HCT116 (cell line): ENCODE measurements around the gene ITIH4. TPM values are rescaled to one million over a fixed set of nuclear protein-coding genes. Genes with fewer than 3 reads are reported as not detected.

Experiments used
- ATAC-seq: fragments of 200-7000 bp; cut with Tn5 transposase; 2 replicates; pipeline ENCODE4 v1.9.1; 2020; ENCODE audit warnings: mild to moderate bottlenecking, moderate library complexity
- Bru-seq: library from RNA; stranded (reverse); fragments of 400-500 nt; gene quantifications from one replicate; lab custom pipeline; 2021; lab: Mats Ljungman, UMichigan
- BruChase-seq, 2 experiments: library from RNA; stranded (reverse); fragments of 400-500 nt; gene quantifications; one replicate each; lab custom pipeline; 2021; lab: Mats Ljungman, UMichigan
- BruUV-seq: library from RNA; stranded (reverse); fragments of 400-500 nt; replicated peaks from 2 replicates; lab custom pipeline; 2021; lab: Mats Ljungman, UMichigan
- CTCF ChIA-PET: fragments of 300-600 bp; sonication (Branson Sonifier 250); formaldehyde crosslinking; loops from one replicate; lab custom pipeline; 2021; ENCODE audit warnings: antibody characterized with exemption; lab: Charles Lee
- POLR2A ChIA-PET: fragments of 300-600, 350-600 bp; sonication (Branson Sonifier 250); formaldehyde crosslinking; loops from one replicate; lab custom pipeline; 2021; ENCODE audit warnings: antibody characterized with exemption; lab: Charles Lee
- RAD21 ChIA-PET, 2 experiments: fragments of 300-600 bp; sonication (Branson Sonifier 250); formaldehyde crosslinking; loops; one replicate each; lab custom pipeline; 2023; ENCODE audit warnings: low total read pairs in 2 of 2; ENCODE audit not compliant: uncharacterized antibody in 2 of 2, unreplicated experiment in 2 of 2, low non-redundant PET in 1 of 2; lab: Charles Lee
- DNase-seq: peaks from one replicate; pipeline ENCODE4 v3.0.0-alpha.2; 2010; ENCODE audit warnings: low read depth, low spot score
- H2AFZ ChIP-seq: fragments of 200-600 bp; shearing (Covaris generic), sonication (generic); 2 replicates; pipeline ENCODE4 v1.6.1; 2017; ENCODE audit warnings: low read depth, mixed run types, mixed read lengths, antibody characterized with exemption, low read length; ENCODE audit not compliant: poor library complexity, severe bottlenecking
- H3K27ac ChIP-seq: 2 replicates; pipeline ENCODE4 v1.5.1; 2012; ENCODE audit warnings: low read depth, low read length
- H3K27me3 ChIP-seq: fragments of 200-600 bp; sonication (generic); 2 replicates; pipeline ENCODE4 v1.6.1; 2016; ENCODE audit warnings: mixed run types, low read length, mixed read lengths; ENCODE audit not compliant: insufficient read depth
- H3K36me3 ChIP-seq, 2 experiments: fragments of 200-500 bp in 1 of 2; fragments of 200-600 bp in 1 of 2; sonication (Bioruptor generic) in 1 of 2; sonication (generic) in 1 of 2; 2 replicates each; pipeline versions ENCODE4 v1.5.1 to v1.6.1; 2014 to 2016; ENCODE audit warnings: low read length in 2 of 2, inconsistent platforms in 1 of 2, mixed read lengths in 1 of 2, mixed run types in 1 of 2; ENCODE audit not compliant: insufficient read depth in 2 of 2, control insufficient read depth in 1 of 2
- H3K4me1 ChIP-seq, 2 experiments: fragments of 200-600 bp in 1 of 2; sonication (generic) in 1 of 2; 2 replicates each; pipeline versions ENCODE4 v1.5.1 to v1.6.1; 2012 to 2017; ENCODE audit warnings: low read length in 2 of 2, inconsistent platforms in 1 of 2, mild to moderate bottlenecking in 1 of 2, mixed read lengths in 1 of 2, mixed run types in 1 of 2, moderate library complexity in 1 of 2; ENCODE audit not compliant: insufficient read depth in 2 of 2, control insufficient read depth in 1 of 2
- H3K4me2 ChIP-seq: fragments of 200-600 bp; sonication (generic); 2 replicates; pipeline ENCODE4 v1.6.1; 2017; ENCODE audit warnings: mixed run types, low read length, mixed read lengths
- H3K4me3 ChIP-seq, 2 experiments: fragments of 200-600 bp in 1 of 2; sonication (generic) in 1 of 2; replicated peaks in 1 of 2; 2 replicates each; pipeline ENCODE4 v1.5.1; 2011 to 2016; ENCODE audit warnings: low read length in 2 of 2, control low read depth in 1 of 2, low read depth in 1 of 2, mild to moderate bottlenecking in 1 of 2, mixed read lengths in 1 of 2, mixed run types in 1 of 2
- H3K79me2 ChIP-seq: fragments of 200-600 bp; sonication (generic); 2 replicates; pipeline ENCODE4 v1.6.1; 2017; ENCODE audit warnings: mild to moderate bottlenecking, mixed run types, low read length, moderate library complexity, mixed read lengths; ENCODE audit not compliant: insufficient read depth
- H3K9ac ChIP-seq: fragments of 200-600 bp; sonication (generic); 2 replicates; pipeline ENCODE4 v1.6.1; 2016; ENCODE audit warnings: low read length, mixed read lengths
- H3K9me2 ChIP-seq: fragments of 200-600 bp; sonication (generic), shearing (Covaris generic); 2 replicates; pipeline ENCODE4 v1.6.1; 2017; ENCODE audit warnings: mixed run types, mild to moderate bottlenecking, moderate library complexity; ENCODE audit not compliant: insufficient read depth
- H3K9me3 ChIP-seq, 2 experiments: fragments of 200-500 bp in 1 of 2; fragments of 200-600 bp in 1 of 2; sonication (Bioruptor generic) in 1 of 2; sonication (generic) in 1 of 2; 2 replicates each; pipeline ENCODE4 v1.6.1; 2014 to 2017; ENCODE audit warnings: low read length in 2 of 2, mixed read lengths in 2 of 2, inconsistent platforms in 1 of 2, low read depth in 1 of 2, mild to moderate bottlenecking in 1 of 2, mixed run types in 1 of 2, moderate library complexity in 1 of 2; ENCODE audit not compliant: control insufficient read depth in 1 of 2, insufficient read depth in 1 of 2
- H4K20me1 ChIP-seq: fragments of 200-600 bp; sonication (generic), shearing (Covaris generic); 2 replicates; pipeline ENCODE4 v1.6.1; 2017; ENCODE audit warnings: mixed run types, mild to moderate bottlenecking, moderate library complexity; ENCODE audit not compliant: insufficient read depth
- ATF3 ChIP-seq: IDR thresholded peaks from 2 replicates; pipeline ENCODE4 v1.6.1; 2012
- EZH2 ChIP-seq: fragments of 200-600 bp; sonication (generic); IDR thresholded peaks from 2 replicates; pipeline ENCODE4 v1.6.1; 2017; ENCODE audit warnings: antibody characterized with exemption, mixed run types
- SIN3A ChIP-seq: IDR thresholded peaks from 2 replicates; pipeline ENCODE4 v1.6.1; 2012; ENCODE audit warnings: low read depth
- SP1 ChIP-seq: IDR thresholded peaks from 2 replicates; pipeline ENCODE4 v1.6.1; 2012; ENCODE audit warnings: low read depth
- YY1 ChIP-seq: IDR thresholded peaks from 2 replicates; pipeline ENCODE4 v1.6.1; 2011; ENCODE audit warnings: low read length, low read depth, moderate library complexity, mild to moderate bottlenecking; ENCODE audit not compliant: insufficient replicate concordance; ENCODE audit errors: extremely low read depth
- ZBTB33 ChIP-seq: IDR thresholded peaks from 2 replicates; pipeline ENCODE4 v1.6.1; 2011; ENCODE audit warnings: mild to moderate bottlenecking, low read length, moderate library complexity; ENCODE audit not compliant: insufficient replicate concordance; ENCODE audit errors: extremely low read depth
- intact Hi-C: fragments of 100-400 bp; cut with micrococcal nuclease; formaldehyde crosslinking; loops from 2 replicates; pipeline ENCODE4 v1.10.0; 2022
- long read RNA-seq: library from polyadenylated mRNA; unstranded; transcript quantifications from one replicate; pipeline ENCODE4 v2.0.0, GENCODE V29; 2021; ENCODE audit not compliant: unreplicated experiment
- polyA plus RNA-seq: library from polyadenylated mRNA; unstranded; fragments of >200 nt; gene quantifications from 2 replicates; pipeline ENCODE4 v1.2.1, GENCODE V29; 2012; ENCODE audit warnings: missing spikeins
- total RNA-seq: library from RNA; stranded (reverse); gene quantifications from one replicate; pipeline ENCODE4 v1.2.1, GENCODE V29; 2021; ENCODE audit not compliant: unreplicated experiment

The ITIH4 gene
- total RNA-seq (4.1 TPM), Bru-seq, nascent RNA (percentile 44 among the genes with signal in this experiment), BruChase-seq, experiment 1, labeled RNA remaining after a 6-hour chase (percentile 51 among the genes with signal in this experiment), BruChase-seq, experiment 2, labeled RNA remaining after a 2-hour chase (percentile 41 among the genes with signal in this experiment)
- polyA plus RNA-seq: 1.0 and 3.4 TPM in 2 replicates
- long read RNA-seq, partial matches to known transcripts: 0 of 2 reads
- long read RNA-seq, other reads (novel, unspliced or antisense): 2 of 2 reads

- Histone ChIP-seq H3K9me2 (no peaks in the 10 kb centered on the region), H3K4me2 (peak within 1 kb of the TSS; percentile 77), H4K20me1 (no peaks in the 10 kb centered on the region), H2AFZ (no peak within 1 kb of the TSS), H3K36me3 (no peaks in the 10 kb centered on the region), H3K4me3 (peak within 1 kb of the TSS in 1 of 2 experiments; percentile 32; a peak in 2 of 4 replicates), H3K27me3 (no peaks in the 10 kb centered on the region), H3K9me3 (no peaks in the 10 kb centered on the region), H3K27ac (peak within 1 kb of the TSS; percentile 21; the same call in 1 of the 2 replicates), H3K4me1 (peaks cover 20 to 22% of the 10 kb centered on the region in 2 experiments), H3K79me2 (no peaks in the 10 kb centered on the region), H3K9ac (peak within 1 kb of the TSS; percentile 29)
- RAD21 ChIA-PET: interaction anchor here in 1 of 2 experiments (1.1 kb wide), 1 partner anchor 11 kb away, joined by 3 read pairs; no protein-coding TSS in a partner anchor
- intact Hi-C loops: no loop called here
- CTCF ChIA-PET: interaction anchor here (1.9 kb wide), 1 partner anchor 10 kb away, joined by 11 read pairs; no protein-coding TSS in a partner anchor
- ATAC-seq (no peak), DNase-seq (no peak)
- no TSS peak for BruUV-seq
- TF ChIP-seq ZBTB33 (no peak), YY1 (no peak), EZH2 (no peak), ATF3 (no peak), SP1 (no peak), SIN3A (no peak)
- POLR2A ChIA-PET: no interaction called here
These were observed at the start of gene ITIH4 for GRCh38 chr3:52830535-52831258. ITIH4 (minus strand) TSS chr3:52830672; CDS start chr3:52830642, 30 bp downstream.
